Activated naive CD8-positive, alpha-beta T cell (primary cell): Measurements from ENCODE around the gene SLAIN2.
A peak's percentile ranks its signal among the peaks of the same experiment; 100 is the strongest.
"Not testable (repeated sequence)": the region's sequence is repeated elsewhere in the genome, so short reads cannot be mapped to it uniquely, and the experiment has no call there.

Experiments used
- H3K27ac Mint-ChIP-seq: one replicate; pipeline ENCODE4 v1.8.0; 2021; ENCODE audit warnings: mixed read lengths
- H3K27me3 Mint-ChIP-seq: one replicate; pipeline ENCODE4 v1.8.0; 2021; ENCODE audit warnings: mixed read lengths
- H3K36me3 Mint-ChIP-seq: one replicate; pipeline ENCODE4 v1.8.0; 2021; ENCODE audit warnings: mixed read lengths
- H3K4me1 Mint-ChIP-seq: one replicate; pipeline ENCODE4 v1.8.0; 2021; ENCODE audit warnings: low read depth, mixed read lengths
- H3K4me3 Mint-ChIP-seq: one replicate; pipeline ENCODE4 v1.8.0; 2021; ENCODE audit warnings: mild to moderate bottlenecking, mixed read lengths
- H3K9me3 Mint-ChIP-seq: one replicate; pipeline ENCODE4 v1.8.0; 2021; ENCODE audit warnings: low read depth, mixed read lengths

SLAIN2 gene

DNA sequence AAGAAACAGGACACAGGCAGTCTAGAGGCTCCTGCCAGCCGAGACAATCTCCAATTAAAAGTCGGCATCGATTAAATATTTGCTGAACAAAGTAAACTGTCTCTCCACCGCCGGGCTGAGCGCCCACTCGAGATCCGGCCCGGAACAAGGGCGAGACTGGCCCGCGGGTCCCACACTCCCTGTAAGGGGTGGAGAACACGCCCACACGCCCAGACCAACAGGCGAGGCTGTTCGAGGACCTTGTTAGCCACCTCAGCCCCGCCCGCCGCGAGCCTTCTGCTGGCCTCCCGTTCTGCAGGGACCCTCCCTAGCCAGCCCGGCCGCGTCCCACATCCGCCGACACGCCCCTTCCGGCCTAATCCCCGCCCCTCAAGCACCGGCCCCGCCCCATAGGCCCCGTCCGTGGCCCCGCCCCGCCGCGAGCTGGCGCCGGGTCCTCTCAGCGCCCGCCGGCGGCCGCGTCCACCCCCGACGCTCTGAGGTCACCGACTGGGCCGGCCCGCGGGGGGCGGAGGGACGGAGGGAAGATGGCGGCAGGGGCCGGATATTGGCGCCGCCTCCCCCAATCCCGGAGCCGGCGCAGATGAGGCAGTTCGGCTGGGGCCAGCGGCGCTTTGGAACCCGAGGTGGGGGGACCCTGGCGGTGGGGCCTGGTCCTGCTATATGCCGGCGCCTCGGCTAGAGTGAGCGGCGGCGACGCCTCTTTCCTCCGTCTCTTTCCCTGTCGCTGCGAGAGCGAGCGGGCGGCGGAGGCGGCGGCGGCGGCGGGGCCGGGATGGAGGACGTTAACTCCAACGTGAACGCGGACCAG, at the start of gene SLAIN2:
SLAIN2 (plus strand) TSS at position 565 of the 811 bp plus-strand sequence; CDS start at position 776, 211 bp downstream.
- no peaks in the 10 kb centered on the region for H3K36me3 Mint-ChIP-seq
- peaks cover 56% of the 10 kb centered on the region for H3K4me1 Mint-ChIP-seq
- H3K4me3 Mint-ChIP-seq, result peak within 1 kb of the TSS; percentile 99
- H3K27ac Mint-ChIP-seq, result peak within 1 kb of the TSS; percentile 96
- H3K9me3 Mint-ChIP-seq, result no peaks in the 10 kb centered on the region
- no peaks in the 10 kb centered on the region for H3K27me3 Mint-ChIP-seq

DNA sequence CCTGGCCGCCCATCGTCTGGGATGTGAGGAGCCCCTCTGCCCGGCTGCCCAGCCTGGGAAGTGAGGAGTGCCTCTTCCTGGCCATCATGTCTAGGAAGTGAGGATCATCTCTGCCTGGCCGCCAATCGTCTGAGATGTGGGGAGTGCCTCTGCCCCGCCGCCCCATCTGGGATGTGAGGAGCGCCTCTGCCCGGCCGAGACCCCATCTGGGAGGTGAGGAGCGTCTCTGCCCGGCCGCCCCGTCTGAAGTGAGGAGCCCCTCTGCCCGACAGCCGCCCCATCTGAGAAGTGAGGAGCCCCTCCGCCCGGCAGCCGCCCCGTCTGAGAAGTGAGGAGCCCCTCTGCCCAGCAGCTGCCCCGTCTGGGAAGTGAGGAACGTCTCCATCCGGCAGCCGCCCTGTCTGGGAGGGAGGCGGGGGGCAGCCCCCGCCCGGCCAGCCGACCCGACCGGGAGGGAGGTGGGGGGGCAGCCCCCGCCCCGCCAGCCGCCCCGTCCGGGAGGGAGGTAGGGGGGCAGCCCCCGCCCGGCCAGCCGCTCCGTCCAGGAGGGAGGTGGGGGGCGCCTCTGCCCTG, 49.0 kb upstream of the SLAIN2 start:
- H3K4me3 Mint-ChIP-seq, H3K4me1 Mint-ChIP-seq, H3K27ac Mint-ChIP-seq, H3K9me3 Mint-ChIP-seq, H3K27me3 Mint-ChIP-seq, H3K36me3 Mint-ChIP-seq: not testable (repeated sequence)

DNA sequence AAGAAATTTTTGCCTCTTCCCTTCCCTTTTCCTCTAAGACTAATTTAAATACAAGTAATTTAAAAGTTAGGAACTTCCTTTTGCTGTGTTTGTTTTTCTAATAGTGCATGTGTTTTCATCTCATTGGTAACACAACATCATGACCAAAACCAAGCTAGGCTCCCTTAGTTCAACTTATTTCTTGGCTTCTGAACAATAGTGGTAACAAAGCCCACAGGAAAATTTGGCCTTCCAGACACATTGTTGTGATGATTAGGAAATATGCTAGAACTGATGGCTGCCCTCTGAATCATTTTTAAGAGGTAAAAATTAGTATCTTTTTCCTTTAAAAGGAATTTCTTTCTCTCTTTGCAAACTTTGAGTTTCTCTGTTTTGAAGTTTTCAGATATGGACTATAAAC, 46.2 kb upstream of the SLAIN2 start:
- H3K27ac Mint-ChIP-seq, result no peak overlapping the region
- H3K4me1 Mint-ChIP-seq, result peaks cover 3% of the 10 kb centered on the region
- no peak overlapping the region for H3K4me3 Mint-ChIP-seq
- H3K9me3 Mint-ChIP-seq, result no peaks in the 10 kb centered on the region
- no peaks in the 10 kb centered on the region for H3K36me3 Mint-ChIP-seq
- H3K27me3 Mint-ChIP-seq, result no peaks in the 10 kb centered on the region

DNA sequence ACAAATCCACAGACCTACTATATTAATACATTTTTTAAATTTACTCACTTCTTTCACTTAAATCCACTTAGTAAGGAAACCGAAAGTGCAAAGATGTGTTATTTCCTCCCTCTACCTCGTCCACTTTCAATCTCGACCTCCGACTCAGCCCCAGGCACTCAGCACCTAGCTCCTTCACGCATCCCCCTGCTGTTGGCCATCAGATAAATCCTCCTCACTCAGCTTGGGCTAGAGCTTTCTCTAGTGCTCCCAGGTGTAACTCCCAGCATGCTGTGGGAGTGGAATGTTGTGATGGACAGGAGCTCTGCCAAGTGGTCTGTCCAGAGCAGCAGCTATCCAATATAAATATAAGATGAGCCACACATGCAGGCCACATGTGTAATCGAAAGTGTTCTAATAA, 45.0 kb upstream of the SLAIN2 start:
- Mint-ChIP-seq H3K4me3 (no peak overlapping the region), H3K4me1 (peaks cover 3% of the 10 kb centered on the region), H3K27ac (no peak overlapping the region), H3K27me3 (no peaks in the 10 kb centered on the region), H3K36me3 (no peaks in the 10 kb centered on the region), H3K9me3 (no peaks in the 10 kb centered on the region)

DNA sequence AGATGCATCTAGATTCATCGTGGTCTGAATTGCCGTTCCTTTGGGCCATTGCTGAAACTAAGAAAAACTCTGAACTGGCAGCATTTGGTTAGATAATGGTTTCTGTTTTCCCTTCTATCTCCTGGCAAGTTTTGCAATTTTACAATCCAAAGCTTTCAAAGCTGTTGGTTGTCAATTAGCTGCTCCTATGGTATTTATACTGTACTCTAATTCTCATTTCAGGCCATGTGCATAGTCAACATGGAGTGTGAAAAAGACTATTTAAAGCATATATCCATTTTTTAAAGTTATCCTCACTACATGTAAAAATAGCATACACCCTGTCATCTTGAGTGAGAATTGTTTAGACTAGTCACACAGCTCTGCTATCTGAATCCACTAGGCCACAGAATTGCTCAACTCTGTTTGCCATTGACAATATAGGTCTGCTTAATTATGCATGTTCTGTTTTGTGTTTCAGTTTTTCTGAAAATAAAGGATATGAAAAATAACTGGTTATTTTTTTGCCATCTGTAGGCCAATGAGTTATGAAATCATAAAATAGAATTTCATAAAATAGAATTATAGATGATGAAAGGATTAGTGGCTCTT, 44.0 kb upstream of the SLAIN2 start:
- no peak overlapping the region for H3K4me3 Mint-ChIP-seq
- H3K36me3 Mint-ChIP-seq, result no peaks in the 10 kb centered on the region
- no peaks in the 10 kb centered on the region for H3K9me3 Mint-ChIP-seq
- H3K4me1 Mint-ChIP-seq, result peaks cover 3% of the 10 kb centered on the region
- no peak overlapping the region for H3K27ac Mint-ChIP-seq
- no peaks in the 10 kb centered on the region for H3K27me3 Mint-ChIP-seq

DNA sequence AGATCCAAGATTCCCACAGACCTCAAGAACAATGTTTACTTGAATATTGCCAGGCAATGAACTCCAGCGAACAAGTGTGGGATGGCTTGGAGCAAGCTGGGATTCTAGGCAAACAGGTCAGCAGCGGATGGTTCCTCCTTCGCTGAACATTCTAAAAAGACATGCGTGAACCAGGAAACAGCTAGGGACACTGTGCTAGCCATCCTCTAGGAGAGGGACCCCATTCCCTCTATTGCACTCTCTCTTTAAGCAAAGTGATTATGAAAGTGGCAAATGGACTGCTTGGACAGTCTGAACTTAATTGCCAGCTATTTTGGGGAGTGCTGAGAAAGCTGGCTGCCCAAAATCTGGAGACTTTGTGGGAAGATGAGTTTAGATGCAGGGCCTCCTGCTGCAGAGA, 41.8 kb upstream of the SLAIN2 start:
- Mint-ChIP-seq H3K27ac (no peak overlapping the region), H3K4me1 (peaks cover 3% of the 10 kb centered on the region), H3K36me3 (no peaks in the 10 kb centered on the region), H3K27me3 (no peaks in the 10 kb centered on the region), H3K9me3 (no peaks in the 10 kb centered on the region), H3K4me3 (no peak overlapping the region)

DNA sequence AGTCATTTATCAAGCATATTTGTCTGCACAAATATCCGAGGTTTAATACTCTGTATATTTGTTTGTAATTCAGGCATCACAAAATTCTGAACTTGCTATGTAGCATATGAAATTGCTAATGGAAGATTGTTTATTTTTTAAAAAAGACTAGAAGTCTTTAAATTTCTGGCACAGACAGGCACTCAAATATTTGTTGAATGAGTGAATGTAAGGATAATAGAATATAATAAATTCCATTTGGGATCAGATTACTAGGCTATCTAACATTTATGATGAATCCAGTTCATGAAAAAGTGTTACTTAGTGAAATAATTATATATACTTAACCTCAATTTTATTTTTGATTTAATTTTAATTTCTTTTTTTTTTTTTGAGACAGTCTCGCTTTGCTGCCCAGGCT, 41.3 kb upstream of the SLAIN2 start:
- Mint-ChIP-seq H3K36me3 (no peaks in the 10 kb centered on the region), H3K4me1 (peaks cover 3% of the 10 kb centered on the region), H3K9me3 (no peaks in the 10 kb centered on the region), H3K27me3 (no peaks in the 10 kb centered on the region), H3K27ac (no peak overlapping the region), H3K4me3 (no peak overlapping the region)

DNA sequence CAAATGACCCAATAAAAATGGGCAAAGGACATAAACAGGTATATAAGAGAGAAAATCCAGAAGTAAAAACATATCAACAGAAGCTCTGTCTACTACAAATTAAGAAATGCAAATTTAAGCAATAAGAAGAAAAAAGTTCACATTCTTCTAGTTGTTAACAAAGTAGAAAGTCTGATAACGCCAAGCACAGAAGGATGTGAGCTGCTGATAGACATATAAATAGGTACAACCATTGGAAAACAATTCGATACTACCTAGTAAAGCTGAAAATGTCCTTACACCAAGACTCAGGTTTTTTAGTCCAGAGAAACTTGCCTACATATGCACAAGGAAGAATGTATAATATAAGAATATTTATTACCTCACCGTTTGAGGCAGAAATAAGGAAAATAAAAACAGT, 35.8 kb upstream of the SLAIN2 start:
- H3K4me1 Mint-ChIP-seq, result no peaks in the 10 kb centered on the region
- H3K27me3 Mint-ChIP-seq, result no peaks in the 10 kb centered on the region
- H3K27ac Mint-ChIP-seq, result no peak overlapping the region
- H3K36me3 Mint-ChIP-seq, result no peaks in the 10 kb centered on the region
- no peak overlapping the region for H3K4me3 Mint-ChIP-seq
- no peaks in the 10 kb centered on the region for H3K9me3 Mint-ChIP-seq

DNA sequence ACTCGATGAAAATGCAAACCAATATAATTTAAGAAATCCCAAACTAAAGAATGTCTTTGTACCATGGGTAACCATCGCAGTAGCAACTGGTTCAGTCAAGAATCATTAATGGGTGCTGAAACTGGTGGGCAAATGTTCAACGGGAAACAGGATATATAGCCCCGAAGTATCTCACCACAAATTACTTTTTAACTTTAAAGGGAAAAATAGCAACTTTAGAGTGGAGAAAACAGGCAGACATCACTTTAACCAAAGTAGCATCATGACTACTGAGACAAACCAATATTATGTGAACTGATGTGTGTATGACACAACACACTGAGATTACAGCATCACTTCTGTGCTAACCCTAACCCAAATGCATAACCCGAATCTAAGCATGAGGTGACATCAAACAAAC, 33.8 kb upstream of the SLAIN2 start:
- Mint-ChIP-seq H3K4me3 (no peak overlapping the region), H3K27ac (no peak overlapping the region), H3K36me3 (no peaks in the 10 kb centered on the region), H3K4me1 (no peaks in the 10 kb centered on the region), H3K9me3 (no peaks in the 10 kb centered on the region), H3K27me3 (no peaks in the 10 kb centered on the region)

DNA sequence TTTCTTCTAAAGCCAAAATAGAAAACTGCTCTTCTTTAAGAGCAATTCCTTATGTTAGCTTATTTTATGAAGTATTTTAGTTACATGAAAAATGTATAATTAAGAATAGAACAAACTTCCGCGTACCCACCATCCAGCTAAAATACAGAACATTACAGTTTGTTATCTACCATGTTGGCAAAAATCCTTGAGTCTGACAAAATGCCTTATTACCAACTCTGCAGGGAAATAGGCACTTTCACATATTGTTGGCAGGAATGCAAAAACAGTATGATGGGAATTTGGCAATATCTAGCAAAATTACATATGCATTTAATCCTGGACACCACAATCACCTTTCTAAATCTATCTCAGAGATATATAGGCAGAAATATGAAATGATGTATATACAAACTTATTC, 32.4 kb upstream of the SLAIN2 start:
- Mint-ChIP-seq H3K27ac (no peak overlapping the region), H3K4me1 (no peaks in the 10 kb centered on the region), H3K9me3 (no peaks in the 10 kb centered on the region), H3K36me3 (no peaks in the 10 kb centered on the region), H3K27me3 (no peaks in the 10 kb centered on the region), H3K4me3 (no peak overlapping the region)

DNA sequence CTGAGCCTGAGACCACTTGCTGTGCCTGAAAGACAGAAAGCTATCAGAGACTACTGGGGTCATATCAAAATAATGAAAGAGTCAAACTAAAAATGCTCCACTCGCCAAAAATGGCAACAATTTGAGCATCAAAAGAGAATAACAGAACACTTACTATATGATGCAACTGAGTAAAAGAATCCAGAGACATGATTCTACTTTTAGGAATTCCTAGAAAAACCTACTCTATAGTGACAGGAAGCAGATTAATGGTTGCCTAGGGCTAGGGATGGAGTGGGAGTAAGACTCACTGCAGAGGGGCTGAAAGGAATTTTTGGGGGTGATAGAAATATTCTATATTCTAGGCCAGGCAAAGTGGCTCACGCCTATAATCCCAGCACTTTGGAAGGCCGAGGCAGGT, 29.4 kb upstream of the SLAIN2 start:
- Mint-ChIP-seq H3K27ac (no peak overlapping the region), H3K4me3 (no peak overlapping the region), H3K9me3 (no peaks in the 10 kb centered on the region), H3K4me1 (no peaks in the 10 kb centered on the region), H3K27me3 (no peaks in the 10 kb centered on the region), H3K36me3 (no peaks in the 10 kb centered on the region)

DNA sequence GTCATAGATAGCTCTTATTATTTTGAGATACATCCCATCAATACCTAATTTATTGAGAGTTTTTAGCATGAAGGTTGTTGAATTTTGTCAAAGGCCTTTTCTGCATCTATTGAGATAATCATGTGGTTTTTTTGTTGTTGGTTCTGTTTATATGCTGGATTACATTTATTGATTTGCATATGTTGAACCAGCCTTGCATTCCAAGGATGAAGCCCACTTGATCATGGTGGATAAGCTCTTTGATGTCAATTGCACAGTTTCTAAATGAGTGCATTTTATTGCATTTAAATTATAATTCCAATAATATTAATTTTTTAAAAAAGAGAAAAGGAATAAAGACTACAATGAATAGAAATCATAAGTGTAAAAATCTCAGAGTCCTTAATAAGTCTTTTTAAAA, 26.6 kb upstream of the SLAIN2 start:
- H3K27ac Mint-ChIP-seq, H3K4me3 Mint-ChIP-seq, H3K36me3 Mint-ChIP-seq, H3K4me1 Mint-ChIP-seq, H3K27me3 Mint-ChIP-seq, H3K9me3 Mint-ChIP-seq: not testable (repeated sequence)

DNA sequence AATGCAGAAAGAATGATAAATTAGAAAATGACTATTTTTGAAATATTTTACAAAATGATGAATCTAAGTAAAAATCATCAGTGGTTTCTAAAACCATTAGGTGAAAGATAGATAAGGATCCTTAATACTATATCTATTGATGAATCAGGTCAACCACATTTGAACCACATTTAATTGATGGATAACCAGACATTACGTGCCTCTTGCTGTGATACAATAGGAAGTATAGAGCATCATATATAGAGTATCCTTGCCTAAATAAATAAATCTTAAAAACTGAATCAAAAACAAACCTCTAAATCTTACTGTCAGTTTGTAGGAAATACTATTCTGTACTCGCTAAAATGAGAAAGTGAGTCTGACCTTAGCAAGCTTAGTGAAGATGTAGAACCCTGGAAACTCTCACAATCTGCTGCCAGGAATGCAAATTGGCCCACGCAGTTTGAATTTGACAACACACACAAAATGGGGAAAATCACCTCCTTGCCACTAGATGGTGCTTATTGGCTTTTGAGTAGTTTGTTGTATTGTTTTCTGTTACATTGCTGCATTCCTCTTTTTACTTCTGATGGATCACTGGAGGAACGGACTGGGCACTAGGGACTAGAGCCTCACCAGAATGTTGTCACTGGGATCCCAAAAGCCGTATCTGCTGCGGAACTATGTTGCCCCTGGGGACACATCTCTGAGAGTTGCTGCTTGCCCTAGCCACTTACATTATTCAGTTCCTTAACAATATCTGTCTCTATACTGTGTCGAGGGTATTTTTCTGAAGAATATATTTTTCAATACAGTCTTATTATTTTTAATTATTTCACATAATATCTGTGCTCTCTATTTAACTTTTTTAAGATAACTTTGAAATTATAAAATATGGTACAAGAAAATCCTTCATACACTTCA, 25.4 kb upstream of the SLAIN2 start:
- H3K36me3 Mint-ChIP-seq, result no peaks in the 10 kb centered on the region
- no peak overlapping the region for H3K27ac Mint-ChIP-seq
- no peaks in the 10 kb centered on the region for H3K4me1 Mint-ChIP-seq
- no peaks in the 10 kb centered on the region for H3K27me3 Mint-ChIP-seq
- no peak overlapping the region for H3K4me3 Mint-ChIP-seq
- no peaks in the 10 kb centered on the region for H3K9me3 Mint-ChIP-seq

DNA sequence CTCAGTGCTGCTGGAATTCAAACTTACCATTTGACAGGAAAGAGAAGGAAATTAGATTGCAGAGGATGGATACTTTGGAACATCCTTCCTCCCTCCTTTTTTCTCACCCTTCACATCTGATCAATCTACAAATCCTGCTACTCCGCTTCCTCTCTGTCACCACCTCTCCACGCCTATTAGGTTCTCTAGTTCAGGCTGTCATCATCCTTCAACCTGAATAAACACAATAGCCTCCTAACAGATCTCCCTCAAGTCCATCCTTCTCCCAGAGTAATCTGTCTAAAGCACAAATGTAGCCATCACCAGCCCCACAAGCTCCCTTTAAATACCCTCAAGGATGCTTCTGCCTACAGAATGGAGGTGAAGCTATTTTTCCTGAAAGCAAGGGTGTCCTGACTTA, 20.0 kb upstream of the SLAIN2 start:
- Mint-ChIP-seq H3K4me1 (no peaks in the 10 kb centered on the region), H3K27ac (no peak overlapping the region), H3K36me3 (no peaks in the 10 kb centered on the region), H3K27me3 (no peaks in the 10 kb centered on the region), H3K4me3 (no peak overlapping the region), H3K9me3 (no peaks in the 10 kb centered on the region)

DNA sequence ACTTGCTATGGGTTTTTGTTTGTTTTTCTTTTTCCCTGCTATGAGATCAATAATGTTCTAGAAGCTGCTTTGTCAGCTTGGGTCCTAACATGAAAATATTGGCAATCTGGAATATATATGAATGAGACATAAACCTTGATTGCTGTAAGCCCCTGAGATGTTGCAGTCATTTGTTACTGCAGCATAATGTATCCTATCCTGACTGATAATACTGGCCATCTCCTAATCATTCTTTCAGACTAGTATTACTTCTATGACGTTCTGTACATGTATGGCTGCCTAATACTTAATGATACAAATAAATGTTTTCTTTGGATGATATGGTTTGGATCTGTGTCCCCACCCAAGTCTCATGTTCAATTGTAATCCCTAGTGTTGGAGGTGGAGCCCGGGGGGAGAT, 19.3 kb upstream of the SLAIN2 start:
- H3K36me3 Mint-ChIP-seq, result no peaks in the 10 kb centered on the region
- H3K4me1 Mint-ChIP-seq, result no peaks in the 10 kb centered on the region
- H3K27me3 Mint-ChIP-seq, result no peaks in the 10 kb centered on the region
- no peaks in the 10 kb centered on the region for H3K9me3 Mint-ChIP-seq
- no peak overlapping the region for H3K4me3 Mint-ChIP-seq
- H3K27ac Mint-ChIP-seq, result no peak overlapping the region
